HepG2 (cell line): ENCODE results near the gene SIGLEC10. TPM values are rescaled to one million over a fixed set of nuclear protein-coding genes. Genes with fewer than 3 reads are reported as not detected.
A peak's percentile ranks its signal among the peaks of the same experiment; 100 is the strongest.

Source experiments
- CREBL2 ChIP-seq: sonication (generic); formaldehyde crosslinking; IDR thresholded peaks from 2 replicates; pipeline ENCODE4 v1.8.1; 2023; ENCODE audit warnings: missing genetic modification reagents, mild to moderate bottlenecking, borderline replicate concordance
- KAT7 ChIP-seq: IDR thresholded peaks from 2 replicates; pipeline ENCODE4 v1.6.1; 2018; ENCODE audit warnings: borderline replicate concordance, missing compliant biosample characterization
- KLF16 ChIP-seq, 2 experiments: sonication (generic) in 1 of 2; formaldehyde crosslinking in 1 of 2; IDR thresholded peaks; 2 replicates each; pipeline versions ENCODE4 v1.6.1 to v1.8.0; 2016 to 2023; ENCODE audit warnings: missing genetic modification reagents in 2 of 2, missing compliant biosample characterization in 1 of 2
- KMT2A ChIP-seq: sonication (generic); formaldehyde crosslinking; IDR thresholded peaks from 2 replicates; pipeline ENCODE4 v1.4.0; 2020; ENCODE audit warnings: missing genetic modification reagents
- MED1 ChIP-seq: sonication (generic); formaldehyde crosslinking; IDR thresholded peaks from 2 replicates; pipeline ENCODE4 v1.4.0; 2020; ENCODE audit warnings: missing genetic modification reagents
- PRDM4 ChIP-seq: sonication (generic); formaldehyde crosslinking; IDR thresholded peaks from 2 replicates; pipeline ENCODE4 v1.9.0; 2021; ENCODE audit warnings: missing genetic modification reagents, borderline replicate concordance
- RFX5 ChIP-seq: IDR thresholded peaks from 2 replicates; pipeline ENCODE4 v1.6.1; 2011; ENCODE audit warnings: low read depth, low read length, improper control_type of control experiment
- RXRA ChIP-seq: sonication (generic); formaldehyde crosslinking; IDR thresholded peaks from 2 replicates; pipeline ENCODE4 v1.5.1; 2020; ENCODE audit warnings: missing genetic modification reagents
- ZNF142 ChIP-seq: sonication (generic); formaldehyde crosslinking; IDR thresholded peaks from 2 replicates; pipeline ENCODE4 v1.4.0; 2020; ENCODE audit warnings: missing genetic modification reagents
- ZNF224 ChIP-seq: sonication (generic); formaldehyde crosslinking; IDR thresholded peaks from 2 replicates; pipeline ENCODE4 v1.5.0; 2020; ENCODE audit warnings: mild to moderate bottlenecking, missing genetic modification reagents
- ZNF646 ChIP-seq: sonication (generic); formaldehyde crosslinking; IDR thresholded peaks from 2 replicates; pipeline ENCODE4 v1.9.0; 2021; ENCODE audit warnings: mild to moderate bottlenecking, missing genetic modification reagents
- polyA plus RNA-seq, 8 experiments: library from polyadenylated mRNA; depleted of rRNA in 3 of 8; stranded (reverse) in 7 of 8; unstranded in 1 of 8; fragments of >200 nt; fragmentation: Illumina TruSeq in 4 of 8; extraction: Trizol in 4 of 8; gene quantifications; 2 replicates each; pipeline versions ENCODE4 v1.2.1 to v1.2.3, GENCODE V29; 2011 to 2016; ENCODE audit warnings: low read depth in 4 of 8, missing spikeins in 1 of 8, mixed read lengths in 1 of 8; ENCODE audit not compliant: insufficient read depth in 1 of 8
- total RNA-seq, 5 experiments: library from RNA; depleted of rRNA; stranded (reverse); fragments of >200 nt; fragmentation: Illumina TruSeq; extraction: Trizol; gene quantifications; 2 replicates each; pipeline ENCODE4 v1.2.3, GENCODE V29; 2016; ENCODE audit warnings: low read depth in 1 of 5

The SIGLEC10 gene
- total and polyA plus RNA-seq, 2 of the 13 experiments (the other 11 are each of a cell fraction or from before 2014, with no cell fraction given) = not detected

GRCh38 chr19:51365211-51365964, 52.1 kb downstream of the SIGLEC10 start (continued):
- TF ChIP-seq ZNF224 (CRISPR knock-in tag) (0 out of 2 replicates have a peak, but pooled peaks have one; percentile 50), RXRA (CRISPR knock-in tag) (peak; percentile 89), KMT2A (CRISPR knock-in tag) (peak; percentile 70; the same call in 1 of the 2 replicates), RFX5 (no peak), KAT7 (CRISPR knock-in tag) (peak; percentile 35; the same call in 1 of the 2 replicates), CREBL2 (0 out of 2 replicates have a peak, but pooled peaks have one; percentile 37), ZNF646 (CRISPR knock-in tag) (no peak), KLF16 (CRISPR knock-in tag; IDR thresholded peaks at IDR 0.05) (peak in 1 of 2 experiments; percentile 33; a peak in 1 of 4 replicates), ZNF142 (CRISPR knock-in tag) (0 out of 2 replicates have a peak, but pooled peaks have one; percentile 24), PRDM4 (CRISPR knock-in tag) (no peak), MED1 (CRISPR knock-in tag) (peak; percentile 95)
